CD14-positive monocyte (primary cell): Measurements from ENCODE around the gene SLC6A7. TPM values are rescaled to one million over a fixed set of nuclear protein-coding genes. Genes with fewer than 3 reads are reported as not detected.

Experiments
- DNase-seq, 3 donors: peaks; one replicate each; pipeline ENCODE4 v3.0.0-alpha.2; 2011 to 2022
- H2AFZ ChIP-seq: 2 replicates; pipeline ENCODE4 v1.6.0; 2012; ENCODE audit warnings: mild to moderate bottlenecking, low read depth, low read length, inconsistent platforms; ENCODE audit not compliant: insufficient read depth, poor library complexity, severe bottlenecking
- H3K27ac ChIP-seq, 2 donors: 1 replicate in 1 of 2; 2 replicates in 1 of 2; pipeline ENCODE4 v1.5.1; 2012 to 2013; ENCODE audit warnings: low read length in 2 of 2, control low read depth in 1 of 2, inconsistent platforms in 1 of 2, low read depth in 1 of 2, mild to moderate bottlenecking in 1 of 2
- H3K27me3 ChIP-seq, 2 donors: one replicate each; pipeline versions ENCODE4 v1.6.0 to v1.6.1; 2011 to 2013; ENCODE audit warnings: low read length in 2 of 2; ENCODE audit not compliant: control insufficient read depth in 2 of 2, insufficient read depth in 2 of 2
- H3K36me3 ChIP-seq, 2 donors: replicated peaks in 1 of 2; 1 replicate in 1 of 2; 2 replicates in 1 of 2; pipeline versions ENCODE4 v1.5.1 to v1.6.1; 2012 to 2013; ENCODE audit warnings: low read length in 2 of 2, control low read depth in 1 of 2, inconsistent platforms in 1 of 2, mild to moderate bottlenecking in 1 of 2; ENCODE audit not compliant: insufficient read depth in 2 of 2, control insufficient read depth in 1 of 2
- H3K4me1 ChIP-seq, 2 donors: 1 replicate in 1 of 2; 2 replicates in 1 of 2; pipeline versions ENCODE4 v1.5.1 to v1.6.1; 2012 to 2013; ENCODE audit warnings: low read length in 2 of 2, control low read depth in 1 of 2, inconsistent platforms in 1 of 2, mild to moderate bottlenecking in 1 of 2, moderate library complexity in 1 of 2; ENCODE audit not compliant: insufficient read depth in 2 of 2, control insufficient read depth in 1 of 2
- H3K4me2 ChIP-seq: replicated peaks from 2 replicates; pipeline ENCODE3; 2012; ENCODE audit warnings: low read length, moderate library complexity, mild to moderate bottlenecking; ENCODE audit not compliant: poor library complexity, severe bottlenecking; ENCODE audit errors: extremely low read depth
- H3K4me3 ChIP-seq, 3 experiments: fragments of 200-600 bp in 1 of 3; sonication (generic) in 1 of 3; replicated peaks in 1 of 3; 1 replicate in 2 of 3; 2 replicates in 1 of 3; pipeline ENCODE4 v1.5.1; 2011 to 2013; ENCODE audit warnings: low read length in 3 of 3, mild to moderate bottlenecking in 3 of 3, control low read depth in 2 of 3, low read depth in 2 of 3, inconsistent platforms in 1 of 3, moderate library complexity in 1 of 3
- H3K79me2 ChIP-seq: 2 replicates; pipeline ENCODE4 v1.6.0; 2012; ENCODE audit warnings: mild to moderate bottlenecking, control low read depth, inconsistent platforms, low read length, moderate library complexity; ENCODE audit not compliant: insufficient read depth
- H3K9ac ChIP-seq: 2 replicates; pipeline ENCODE4 v1.6.0; 2017; ENCODE audit warnings: low read length, mild to moderate bottlenecking; ENCODE audit not compliant: insufficient read depth, poor library complexity, severe bottlenecking
- H3K9me3 ChIP-seq, 2 donors: replicated peaks in 1 of 2; 1 replicate in 1 of 2; 2 replicates in 1 of 2; pipeline versions ENCODE4 v1.5.1 to v1.6.1; 2012 to 2013; ENCODE audit warnings: low read length in 2 of 2, control low read depth in 1 of 2; ENCODE audit not compliant: control insufficient read depth in 1 of 2, insufficient read depth in 1 of 2
- H4K20me1 ChIP-seq: 2 replicates; pipeline ENCODE4 v1.6.0; 2012; ENCODE audit warnings: mild to moderate bottlenecking, low read length, control low read depth, moderate library complexity; ENCODE audit not compliant: insufficient read depth
- H3K27ac Mint-ChIP-seq, 7 donors: one replicate each; pipeline ENCODE4 v1.8.0; 2020; ENCODE audit warnings: mild to moderate bottlenecking in 7 of 7, mixed read lengths in 7 of 7, moderate library complexity in 6 of 7, inconsistent platforms in 2 of 7
- H3K27me3 Mint-ChIP-seq, 3 donors: one replicate each; pipeline ENCODE4 v1.8.0; 2021 to 2022; ENCODE audit warnings: low read depth in 3 of 3, mild to moderate bottlenecking in 3 of 3, mixed read lengths in 3 of 3, moderate library complexity in 3 of 3, inconsistent platforms in 1 of 3
- H3K36me3 Mint-ChIP-seq, 2 donors: one replicate each; pipeline ENCODE4 v1.8.0; 2020; ENCODE audit warnings: mixed read lengths in 2 of 2, inconsistent platforms in 1 of 2, mild to moderate bottlenecking in 1 of 2
- H3K4me1 Mint-ChIP-seq: one replicate; pipeline ENCODE4 v1.8.0; 2020; ENCODE audit warnings: mild to moderate bottlenecking, mixed read lengths
- H3K4me3 Mint-ChIP-seq, 2 donors: one replicate each; pipeline ENCODE4 v1.8.0; 2020; ENCODE audit warnings: mild to moderate bottlenecking in 2 of 2, mixed read lengths in 2 of 2, moderate library complexity in 1 of 2
- H3K9me3 Mint-ChIP-seq, 7 donors: one replicate each; pipeline ENCODE4 v1.8.0; 2020 to 2022; ENCODE audit warnings: mixed read lengths in 7 of 7, mild to moderate bottlenecking in 6 of 7, moderate library complexity in 6 of 7, inconsistent platforms in 2 of 7
- WGBS: methylation state at CpG from one replicate; pipeline ENCODE4 v1.1.5; 2013; ENCODE audit warnings: missing lambda C conversion rate; ENCODE audit not compliant: insufficient coverage; 5-methylcytosine and 5-hydroxymethylcytosine counted together
- intact Hi-C, 2 donors: fragments of 100-400 bp; cut with micrococcal nuclease; formaldehyde crosslinking; loops; one replicate each; pipeline versions ENCODE4 v1.15.0 to v1.15.1; 2023
- polyA plus RNA-seq, 3 donors: library from polyadenylated mRNA; depleted of rRNA in 1 of 3; unstranded in 2 of 3; stranded (reverse) in 1 of 3; fragments of 300-500 nt in 2 of 3; fragments of >200 nt in 1 of 3; fragmentation: Illumina TruSeq in 2 of 3; gene quantifications; 1 replicate in 2 of 3; 2 replicates in 1 of 3; pipeline ENCODE4 v1.2.3, GENCODE V29; 2012 to 2021
- TF ChIP-seq, protein P1 (sequence below): fragments of 200-600 bp; IDR thresholded peaks from one replicate; pipeline ENCODE4 v1.8.0; 2022; ENCODE audit warnings: antibody characterized with exemption, mild to moderate bottlenecking

The SLC6A7 gene
- polyA plus RNA-seq, 3 donors = 0.07 TPM; not detected in 2

DNA sequence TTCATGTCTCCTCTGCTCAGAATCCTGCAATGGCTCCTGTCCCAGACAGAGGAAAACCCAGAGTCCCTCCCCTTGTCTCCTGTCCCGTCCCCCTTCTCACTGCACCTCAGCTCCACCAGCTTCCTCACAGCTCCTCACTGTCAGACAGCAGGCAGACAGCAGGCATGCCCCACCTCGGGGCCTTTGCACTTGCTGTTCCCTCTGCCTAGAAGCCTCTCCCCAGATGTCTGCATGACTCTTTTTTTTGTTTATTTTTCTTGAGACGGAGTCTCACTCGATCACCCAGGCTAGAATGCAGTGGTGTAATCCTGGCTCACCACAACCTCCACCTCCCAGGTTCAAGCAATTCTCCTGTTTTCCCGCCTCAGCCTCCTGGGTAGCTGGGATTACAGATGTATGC, 8.8 kb upstream of the SLC6A7 start:
- H3K9me3 Mint-ChIP-seq = peaks cover 0 to 2% (median 0%) of the 10 kb centered on the region in 7 donors
- no peaks in the 10 kb centered on the region for H3K79me2 ChIP-seq
- no peak for DNase-seq
- H3K36me3 ChIP-seq = no peaks in the 10 kb centered on the region
- peaks cover 30% of the 10 kb centered on the region for H3K4me1 Mint-ChIP-seq
- intact Hi-C loops = no loop called here
- no peak overlapping the region for H3K9ac ChIP-seq
- H3K27me3 ChIP-seq = no peaks in the 10 kb centered on the region
- H3K27ac ChIP-seq = peak overlapping the region in 1 of 2 donors; percentile 10
- TF ChIP-seq, protein P1, sequence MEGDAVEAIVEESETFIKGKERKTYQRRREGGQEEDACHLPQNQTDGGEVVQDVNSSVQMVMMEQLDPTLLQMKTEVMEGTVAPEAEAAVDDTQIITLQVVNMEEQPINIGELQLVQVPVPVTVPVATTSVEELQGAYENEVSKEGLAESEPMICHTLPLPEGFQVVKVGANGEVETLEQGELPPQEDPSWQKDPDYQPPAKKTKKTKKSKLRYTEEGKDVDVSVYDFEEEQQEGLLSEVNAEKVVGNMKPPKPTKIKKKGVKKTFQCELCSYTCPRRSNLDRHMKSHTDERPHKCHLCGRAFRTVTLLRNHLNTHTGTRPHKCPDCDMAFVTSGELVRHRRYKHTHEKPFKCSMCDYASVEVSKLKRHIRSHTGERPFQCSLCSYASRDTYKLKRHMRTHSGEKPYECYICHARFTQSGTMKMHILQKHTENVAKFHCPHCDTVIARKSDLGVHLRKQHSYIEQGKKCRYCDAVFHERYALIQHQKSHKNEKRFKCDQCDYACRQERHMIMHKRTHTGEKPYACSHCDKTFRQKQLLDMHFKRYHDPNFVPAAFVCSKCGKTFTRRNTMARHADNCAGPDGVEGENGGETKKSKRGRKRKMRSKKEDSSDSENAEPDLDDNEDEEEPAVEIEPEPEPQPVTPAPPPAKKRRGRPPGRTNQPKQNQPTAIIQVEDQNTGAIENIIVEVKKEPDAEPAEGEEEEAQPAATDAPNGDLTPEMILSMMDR = no peak
- H3K4me1 ChIP-seq = peaks cover 28% of the 10 kb centered on the region in 2 donors
- H3K4me2 ChIP-seq = no peak overlapping the region
- peaks cover 0 to 8% (median 2%) of the 10 kb centered on the region in 3 donors for H3K27me3 Mint-ChIP-seq
- H3K27ac Mint-ChIP-seq = peak overlapping the region in 4 of 7 donors; percentile 43 to 79 (median 62)
- no peak overlapping the region for H3K4me3 ChIP-seq
- H4K20me1 ChIP-seq = no peaks in the 10 kb centered on the region
- H3K4me3 Mint-ChIP-seq = peak overlapping the region in 1 of 2 donors; percentile 60
- 65% methylated on average over 2 of the region's 5 CpGs for WGBS
- no peaks in the 10 kb centered on the region for H3K36me3 Mint-ChIP-seq
- H3K9me3 ChIP-seq = no peaks in the 10 kb centered on the region
- peak overlapping the region; percentile 64 for H2AFZ ChIP-seq

DNA sequence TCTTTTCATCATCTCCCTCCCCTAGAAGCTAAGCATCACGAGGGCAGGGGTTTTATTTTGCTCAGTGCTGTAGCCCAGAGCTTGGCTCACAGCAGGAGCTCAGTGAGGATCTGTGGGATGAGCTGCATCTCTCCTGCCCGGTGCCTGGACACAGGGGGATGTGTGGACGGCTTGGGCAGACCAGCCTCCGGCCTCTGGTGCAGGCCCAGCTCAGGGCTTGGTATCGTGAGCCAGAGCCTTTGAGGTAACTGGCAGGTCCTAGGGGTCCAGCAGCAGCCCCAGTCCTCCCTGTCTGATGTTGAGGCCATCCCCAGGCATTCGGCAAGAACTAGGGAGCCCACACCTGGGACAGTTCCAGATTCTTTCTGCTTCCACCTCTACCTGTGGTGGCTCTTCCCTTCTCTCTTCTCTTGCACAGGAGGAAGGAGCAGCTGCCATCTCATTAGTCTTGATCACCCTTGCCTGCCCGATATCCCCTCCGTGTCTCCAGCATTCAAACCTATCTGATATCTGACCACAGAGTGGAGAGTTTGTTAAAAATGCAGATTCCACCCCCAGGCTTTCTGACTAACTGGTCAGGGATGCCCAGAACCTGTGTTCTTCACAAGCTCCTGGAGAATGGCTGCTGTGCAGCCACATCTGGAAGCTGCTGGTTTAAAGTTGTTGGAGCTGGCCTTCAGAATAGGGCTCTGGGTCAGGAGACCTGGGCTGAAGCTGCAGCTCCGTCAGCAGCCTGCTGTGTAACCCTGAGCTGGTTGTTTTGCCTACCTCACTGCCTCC, 7.9 kb upstream of the SLC6A7 start:
- no peak for DNase-seq
- Histone ChIP-seq H3K4me3 (no peak overlapping the region), H3K4me1 (peaks cover 37 to 38% of the 10 kb centered on the region in 2 donors), H2AFZ (no peak overlapping the region), H3K27ac (no peak overlapping the region), H4K20me1 (no peaks in the 10 kb centered on the region), H3K4me2 (no peak overlapping the region), H3K79me2 (no peaks in the 10 kb centered on the region), H3K27me3 (no peaks in the 10 kb centered on the region), H3K36me3 (no peaks in the 10 kb centered on the region), H3K9me3 (no peaks in the 10 kb centered on the region), H3K9ac (no peak overlapping the region)
- H3K36me3 Mint-ChIP-seq = no peaks in the 10 kb centered on the region
- peaks cover 0 to 10% (median 5%) of the 10 kb centered on the region in 3 donors for H3K27me3 Mint-ChIP-seq
- no peak overlapping the region for H3K4me3 Mint-ChIP-seq
- intact Hi-C loops = no loop called here
- TF ChIP-seq, protein P1 = no peak
- WGBS = 100% methylated on average over 4 of the region's 9 CpGs
- no peak overlapping the region for H3K27ac Mint-ChIP-seq
- peaks cover 40% of the 10 kb centered on the region for H3K4me1 Mint-ChIP-seq
- H3K9me3 Mint-ChIP-seq = peaks cover 0 to 2% (median 0%) of the 10 kb centered on the region in 7 donors
